Measurements from ENCODE around the gene ZNF24.

ZNF24 gene

GRCh38 chr18:35322486-35323458 lies 21.4 kb downstream of the ZNF24 start:
- no peak overlapping the region for H3K27ac ChIP-seq

GRCh38 chr18:35311496-35311895 lies 32.7 kb downstream of the ZNF24 start:
- no peak overlapping the region for H3K4me3 ChIP-seq
- H3K27ac ChIP-seq: no peak overlapping the region

More at GRCh38 chr18:35322486-35323458, 21.4 kb downstream of the ZNF24 start:
- H3K4me3 ChIP-seq: no peak overlapping the region

- no peak overlapping the region for H3K27ac ChIP-seq
- H3K4me3 ChIP-seq: no peak overlapping the region
These were observed 37.5 kb downstream of the ZNF24 start for GRCh38 chr18:35306588-35307250.

GRCh38 chr18:35303610-35304009 lies 40.6 kb downstream of the ZNF24 start:
- no peak overlapping the region for H3K27ac ChIP-seq
- H3K4me3 ChIP-seq: no peak overlapping the region

- Histone ChIP-seq H3K4me3 (no peak overlapping the region), H3K27ac (no peak overlapping the region)
These were observed 48.2 kb downstream of the ZNF24 start for GRCh38 chr18:35296060-35296459.

GRCh38 chr18:35291166-35291565 lies 53.1 kb downstream of the ZNF24 start:
- H3K27ac ChIP-seq: peak overlapping the region in 4 of 21 experiments; percentile 82 to 95 (median 86)
- H3K4me3 ChIP-seq: peak overlapping the region in 5 of 7 experiments; percentile 54 to 83 (median 57)

- Histone ChIP-seq H3K4me3 (peak within 1 kb of the TSS; percentile 54 to 83 (median 71)), H3K27ac (peak within 1 kb of the TSS; percentile 64 to 95 (median 85))
These were observed 54.0 kb downstream of the ZNF24 start, which contains the start of gene ZSCAN30 for GRCh38 chr18:35290094-35290735. TSS of gene ZSCAN30 (minus strand) at chr18:35290229. CDS start at chr18:35264352, 25,877 bp downstream.

- H3K27ac ChIP-seq: peak overlapping the region; percentile 63 to 95 (median 85)
- peak overlapping the region; percentile 54 to 83 (median 71) for H3K4me3 ChIP-seq
These were observed 54.5 kb downstream of the ZNF24 start for GRCh38 chr18:35289727-35290093.

GRCh38 chr18:35289293-35289692 lies 54.9 kb downstream of the ZNF24 start:
- peak overlapping the region; percentile 63 to 95 (median 85) for H3K27ac ChIP-seq
- H3K4me3 ChIP-seq: peak overlapping the region; percentile 54 to 83 (median 71)

GRCh38 chr18:35284841-35285240 lies 59.4 kb downstream of the ZNF24 start:
- H3K27ac ChIP-seq: no peak overlapping the region

GRCh38 chr18:35283923-35284794 lies 60.1 kb downstream of the ZNF24 start:
- H3K4me3 ChIP-seq: no peak overlapping the region
- no peak overlapping the region for H3K27ac ChIP-seq

More at GRCh38 chr18:35284841-35285240, 59.4 kb downstream of the ZNF24 start:
- H3K4me3 ChIP-seq: no peak overlapping the region

- Histone ChIP-seq H3K4me3 (no peak overlapping the region), H3K27ac (no peak overlapping the region)
These were observed 61.9 kb downstream of the ZNF24 start for GRCh38 chr18:35282353-35282752.

All from skin epidermis (tissue), 12 donors.